ENCODE results near the gene TYK2.

TYK2 gene

GRCh38 chr19:10333758-10334587 is 46.4 kb downstream of the TYK2 start:
- peak; percentile 24 for DNase-seq (ENCODE audit: low spot score)

DNA sequence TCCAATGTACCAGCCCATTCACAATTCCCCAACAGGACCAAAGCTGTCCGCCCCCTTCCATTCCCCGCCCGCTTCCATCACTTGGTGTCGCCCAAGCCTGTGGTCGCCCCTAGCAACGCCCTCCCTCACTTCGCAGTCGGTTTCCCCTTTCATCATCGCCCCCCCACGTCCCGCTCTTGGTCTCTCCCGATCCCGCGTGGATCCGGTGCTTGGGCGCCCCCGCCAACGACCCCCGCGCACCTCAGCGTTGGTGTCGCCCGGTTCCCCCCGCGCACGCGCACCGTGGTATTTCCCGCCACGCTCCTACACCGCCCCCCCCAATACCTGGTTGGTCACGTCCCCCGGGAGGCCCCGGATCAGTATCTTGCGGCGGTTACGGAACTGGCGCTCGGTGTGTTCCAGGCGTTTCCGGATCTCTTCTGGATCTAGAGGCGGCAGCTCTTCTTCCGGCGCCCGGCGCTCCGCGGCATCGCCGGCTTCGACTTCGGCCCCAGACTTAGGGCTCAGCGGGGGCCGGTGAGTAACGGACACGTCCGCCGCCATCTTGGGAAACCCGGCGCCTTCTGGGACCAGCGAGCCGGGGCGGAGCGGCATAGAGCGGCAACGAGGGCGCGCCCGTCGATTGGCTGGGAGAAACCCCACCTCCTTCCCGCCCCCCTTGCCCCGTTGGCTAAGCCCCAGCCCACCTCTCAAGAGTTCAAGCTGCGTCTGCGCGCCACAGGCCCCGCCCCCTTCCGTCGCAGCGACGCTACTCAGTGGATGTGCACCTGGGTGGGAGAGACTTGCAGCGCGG is 47.2 kb downstream of the TYK2 start, which contains the start of gene RAVER1:
Gene RAVER1, minus strand, starts transcription at position 565 of the 793 bp plus-strand sequence. Its CDS starts 22 bp downstream, at position 543.
- DNase-seq (ENCODE audit: low spot score): peak; percentile 98

DNA sequence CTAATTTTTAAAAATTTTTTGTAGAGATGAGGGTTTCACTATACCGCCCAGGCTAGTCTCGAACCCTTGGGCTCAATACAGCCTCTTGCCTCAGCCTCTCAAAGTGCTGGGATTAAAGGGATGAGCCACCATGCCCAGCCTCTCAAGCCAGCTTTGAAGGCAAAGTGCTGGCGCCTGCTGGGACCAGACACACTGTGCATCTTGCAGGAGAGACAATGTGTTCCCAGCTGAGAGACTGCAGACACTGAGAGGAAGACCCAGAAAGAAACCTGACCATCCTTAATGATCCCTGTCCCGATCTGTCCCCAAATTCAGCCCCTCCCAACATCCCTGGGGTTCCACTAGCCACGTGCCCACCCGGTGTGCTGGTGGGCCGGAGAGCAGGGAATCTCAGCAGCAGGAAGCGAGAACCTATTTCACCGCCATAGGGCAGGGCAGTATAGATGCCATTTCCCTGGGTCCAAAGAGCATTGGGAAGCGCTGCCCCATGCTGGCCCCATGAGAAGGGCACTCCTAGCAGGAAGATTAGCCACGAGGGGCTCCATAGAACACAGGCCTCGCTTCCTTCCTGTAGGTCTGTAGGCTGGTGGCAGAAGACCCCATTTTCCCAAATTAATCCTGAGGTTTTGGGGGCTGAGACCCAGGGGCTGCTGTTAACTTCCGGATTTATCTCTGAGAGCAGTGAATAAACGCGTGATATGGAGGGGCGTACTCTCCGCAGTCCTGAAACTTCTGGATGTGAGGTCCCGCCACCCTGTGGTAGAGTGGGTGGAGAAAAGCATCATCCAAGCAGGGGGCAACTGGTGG is 48.0 kb downstream of the TYK2 start:
- no peak for DNase-seq (ENCODE audit: low spot score)

GRCh38 chr19:10329555-10329954 is 50.8 kb downstream of the TYK2 start:
- no peak for DNase-seq (ENCODE audit: low spot score)

DNA sequence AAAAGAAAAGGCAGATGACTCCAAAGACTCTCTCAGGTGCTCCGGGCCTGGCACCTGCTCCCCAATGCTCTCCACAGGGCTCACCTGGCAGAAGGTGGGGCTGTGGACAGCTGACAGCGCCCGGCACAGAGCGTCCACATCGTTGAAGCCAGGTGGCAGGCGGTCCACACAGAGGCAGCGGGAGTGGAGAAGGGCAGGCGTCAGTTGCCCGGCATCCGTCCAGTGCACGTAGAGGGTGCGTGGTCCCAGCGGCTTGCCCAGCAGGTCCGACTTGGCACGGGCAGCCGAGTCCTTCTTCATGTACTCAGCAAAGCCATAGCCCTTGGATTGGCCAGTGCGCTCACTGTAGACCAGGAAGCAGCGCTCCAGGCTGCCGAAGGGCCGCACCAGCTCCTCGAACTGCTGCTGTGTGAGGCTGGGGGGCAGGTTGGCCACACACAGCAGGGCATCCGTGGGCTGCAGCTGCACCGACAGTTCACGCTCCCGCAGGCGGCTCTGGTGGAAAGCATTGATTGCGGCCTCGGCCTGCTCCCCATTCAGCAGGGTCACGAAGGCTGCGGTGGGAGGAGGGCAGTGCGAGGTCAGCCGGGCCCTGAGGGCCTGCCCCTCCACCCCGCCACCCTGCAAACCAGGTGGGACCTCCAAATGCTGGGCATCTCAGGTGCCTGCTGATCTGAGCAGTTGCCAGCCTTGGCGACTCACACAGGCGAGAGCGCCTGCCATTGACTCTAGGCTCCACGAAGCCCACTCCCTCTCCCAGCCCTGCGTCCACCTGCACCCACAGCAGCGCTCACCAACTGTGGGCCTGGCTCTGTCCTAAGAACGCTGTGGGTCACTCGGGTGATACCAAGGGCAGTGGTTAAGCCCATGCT is 51.6 kb downstream of the TYK2 start:
- DNase-seq (ENCODE audit: low spot score): no peak

DNA sequence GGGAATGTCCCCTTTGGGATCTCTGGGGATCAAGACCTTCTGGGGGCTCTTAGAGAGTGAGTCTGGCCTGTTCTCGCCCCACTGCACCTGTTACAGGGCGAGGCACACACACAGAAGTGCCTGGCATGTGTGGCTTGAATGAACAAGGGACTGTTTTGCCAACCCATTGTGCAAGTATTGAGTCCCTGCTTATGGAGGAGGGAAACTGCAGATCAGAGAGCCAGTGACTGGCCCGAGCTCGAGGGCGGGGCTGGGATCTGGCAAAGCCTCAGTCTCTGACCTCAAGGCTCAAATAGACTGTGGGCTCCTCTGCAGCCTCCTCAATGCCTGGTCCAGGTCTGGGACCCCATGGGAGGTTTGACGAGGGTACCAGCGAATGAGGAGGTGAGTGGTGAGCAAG is 52.6 kb downstream of the TYK2 start:
- no peak for DNase-seq (ENCODE audit: low spot score)

DNA sequence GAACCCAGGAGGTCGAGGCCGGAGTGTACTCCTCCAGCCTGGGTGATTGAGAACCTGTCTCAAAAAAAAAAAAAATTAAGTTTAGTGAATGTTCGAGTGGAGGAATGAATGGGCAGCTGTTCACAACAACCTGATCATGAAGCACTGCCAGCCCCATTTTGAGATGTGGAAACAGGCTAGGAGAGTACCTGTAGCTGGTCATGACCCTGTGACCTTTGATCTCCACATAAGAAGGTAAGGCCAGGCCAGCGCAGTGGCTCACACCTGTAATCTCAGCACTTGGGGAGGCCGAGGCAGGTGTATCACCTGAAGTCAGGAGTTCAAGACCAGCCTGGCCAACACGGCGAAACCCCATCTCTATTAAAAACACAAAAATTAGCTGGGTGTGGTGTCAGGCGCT is 54.6 kb downstream of the TYK2 start:
- no peak for DNase-seq (ENCODE audit: low spot score)

GRCh38 chr19:10321874-10322835 is 58.2 kb downstream of the TYK2 start:
- DNase-seq (ENCODE audit: low spot score): no peak

DNA sequence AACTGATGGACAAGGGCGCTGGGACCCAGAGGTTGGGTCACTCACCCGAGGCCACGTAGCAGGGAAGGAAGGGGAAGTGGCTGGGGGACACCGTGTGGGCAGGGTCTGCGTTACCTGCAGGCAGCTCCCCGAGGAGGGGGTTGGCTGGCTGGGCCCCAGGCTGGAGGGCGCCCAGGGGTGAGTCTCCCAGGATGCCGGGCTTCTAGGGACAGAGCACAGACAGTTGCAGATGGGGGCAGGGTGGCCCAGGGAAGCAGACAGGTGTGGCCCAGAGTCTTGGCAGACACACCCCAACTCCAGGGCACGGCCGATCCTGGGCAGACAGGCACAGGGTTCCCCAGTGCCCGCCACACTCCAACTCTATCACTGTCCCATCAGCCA is 59.0 kb downstream of the TYK2 start:
- no peak for DNase-seq (ENCODE audit: low spot score)

- DNase-seq (ENCODE audit: low spot score): no peak
These were observed 59.6 kb downstream of the TYK2 start for GRCh38 chr19:10320602-10321416.

- DNase-seq (ENCODE audit: low spot score): no peak
These were observed 61.3 kb downstream of the TYK2 start for GRCh38 chr19:10318807-10319682.

DNA sequence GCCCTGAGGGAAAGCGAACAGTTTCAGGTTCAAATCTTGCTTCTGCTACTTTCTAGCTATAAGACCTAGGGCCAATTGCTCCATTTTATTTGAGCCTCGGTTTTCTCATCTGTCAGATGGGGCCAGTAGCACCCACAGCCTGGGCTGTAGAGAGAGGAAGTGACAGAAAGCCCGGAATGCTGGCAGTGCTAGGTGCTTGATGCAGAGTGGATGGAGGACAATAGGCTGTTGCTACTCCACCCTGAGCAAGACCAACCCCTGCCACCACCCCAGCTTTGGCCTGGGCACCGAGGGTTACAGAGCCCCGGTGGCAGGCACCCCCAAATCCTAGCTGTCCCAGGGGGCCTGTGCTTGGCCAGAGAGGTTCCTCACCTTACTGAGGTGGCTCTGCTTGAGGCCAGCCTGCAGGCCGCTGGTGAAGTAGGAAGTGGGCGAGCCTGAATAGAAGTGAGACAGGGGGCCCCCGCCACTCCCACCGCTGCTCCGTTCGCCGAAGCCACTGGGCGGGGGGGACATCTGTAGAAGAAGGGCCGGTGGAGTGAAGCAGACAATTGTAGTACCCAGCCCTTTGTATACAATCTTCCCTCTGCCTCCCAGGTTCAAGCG is 62.4 kb downstream of the TYK2 start:
- DNase-seq (ENCODE audit: low spot score): no peak

- DNase-seq (ENCODE audit: low spot score): peak; percentile 18
These were observed 63.1 kb downstream of the TYK2 start for GRCh38 chr19:10317045-10317856.

- peak; percentile 27 for DNase-seq (ENCODE audit: low spot score)
These were observed 63.9 kb downstream of the TYK2 start for GRCh38 chr19:10316229-10317044.

DNA sequence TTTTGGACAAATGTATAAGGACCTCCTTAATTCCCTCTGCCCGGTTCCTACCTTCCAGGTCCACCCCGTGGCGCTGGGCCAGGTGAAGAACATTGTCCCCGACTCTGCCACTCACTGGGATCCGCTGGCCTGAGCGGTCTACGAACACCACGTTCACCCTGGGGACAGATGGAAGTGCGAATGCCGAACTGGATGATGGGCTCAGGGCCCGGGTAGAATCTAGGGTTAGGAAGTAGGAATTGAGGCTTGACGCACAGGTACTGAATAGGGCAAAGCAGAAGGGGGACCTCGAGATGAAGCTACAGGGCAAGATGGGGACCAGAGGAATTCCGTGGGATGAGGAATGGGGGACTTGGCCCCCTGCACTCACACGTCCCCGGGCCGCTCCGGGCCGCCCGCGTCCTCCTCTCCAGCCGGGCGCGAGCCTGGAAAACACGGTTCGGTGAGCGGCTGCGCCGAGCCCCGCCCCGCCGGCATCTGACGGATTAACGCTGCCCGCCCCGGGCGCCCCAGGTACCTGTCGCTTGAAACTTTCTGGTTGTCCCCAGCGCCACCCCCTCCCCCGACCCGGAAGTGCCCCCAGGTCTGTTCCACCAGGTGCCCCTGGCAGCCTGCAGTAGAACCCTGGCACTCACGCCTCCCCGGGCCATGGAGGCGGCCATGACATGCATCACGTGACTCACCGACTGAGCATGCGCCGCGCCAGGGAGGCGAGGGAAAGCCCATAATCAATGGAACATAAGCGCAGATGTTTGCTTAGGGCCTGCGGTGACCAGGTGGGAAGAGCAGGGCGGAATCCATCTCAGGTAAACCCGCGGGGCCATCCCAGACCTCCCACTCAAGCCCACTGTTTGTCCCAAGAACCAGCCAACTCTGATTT is 64.8 kb downstream of the TYK2 start, which contains the start of gene FDX2:
Gene FDX2, minus strand, starts transcription at position 681 of the 880 bp plus-strand sequence. Its CDS starts 19 bp downstream, at position 662.
- peak; percentile 86 for DNase-seq (ENCODE audit: low spot score)
